ENCODE measurements around the gene SLC28A1.

- TF ChIP-seq, protein P1, sequence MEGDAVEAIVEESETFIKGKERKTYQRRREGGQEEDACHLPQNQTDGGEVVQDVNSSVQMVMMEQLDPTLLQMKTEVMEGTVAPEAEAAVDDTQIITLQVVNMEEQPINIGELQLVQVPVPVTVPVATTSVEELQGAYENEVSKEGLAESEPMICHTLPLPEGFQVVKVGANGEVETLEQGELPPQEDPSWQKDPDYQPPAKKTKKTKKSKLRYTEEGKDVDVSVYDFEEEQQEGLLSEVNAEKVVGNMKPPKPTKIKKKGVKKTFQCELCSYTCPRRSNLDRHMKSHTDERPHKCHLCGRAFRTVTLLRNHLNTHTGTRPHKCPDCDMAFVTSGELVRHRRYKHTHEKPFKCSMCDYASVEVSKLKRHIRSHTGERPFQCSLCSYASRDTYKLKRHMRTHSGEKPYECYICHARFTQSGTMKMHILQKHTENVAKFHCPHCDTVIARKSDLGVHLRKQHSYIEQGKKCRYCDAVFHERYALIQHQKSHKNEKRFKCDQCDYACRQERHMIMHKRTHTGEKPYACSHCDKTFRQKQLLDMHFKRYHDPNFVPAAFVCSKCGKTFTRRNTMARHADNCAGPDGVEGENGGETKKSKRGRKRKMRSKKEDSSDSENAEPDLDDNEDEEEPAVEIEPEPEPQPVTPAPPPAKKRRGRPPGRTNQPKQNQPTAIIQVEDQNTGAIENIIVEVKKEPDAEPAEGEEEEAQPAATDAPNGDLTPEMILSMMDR (IDR thresholded peaks at IDR 0.05 in 4 of 5, conservative IDR thresholded peaks at IDR 0.05 in 1 of 5), result no peak
- TF ChIP-seq POLR2A (IDR thresholded peaks at IDR 0.05), result no peak
Measured at GRCh38 chr15:84905016-84905916, 20.8 kb downstream of the SLC28A1 start.

All from gastrocnemius medialis (tissue), 4 donors.